NCI-H748 treated with DMSO at 0.1 percent for 48 hours (cell line): Measurements from ENCODE around the gene ATP5F1D.

Experiments
- DNase-seq: peaks from one replicate; lab custom pipeline; 2025; lab: John Stamatoyannopoulos, UW

ATP5F1D gene

DNA sequence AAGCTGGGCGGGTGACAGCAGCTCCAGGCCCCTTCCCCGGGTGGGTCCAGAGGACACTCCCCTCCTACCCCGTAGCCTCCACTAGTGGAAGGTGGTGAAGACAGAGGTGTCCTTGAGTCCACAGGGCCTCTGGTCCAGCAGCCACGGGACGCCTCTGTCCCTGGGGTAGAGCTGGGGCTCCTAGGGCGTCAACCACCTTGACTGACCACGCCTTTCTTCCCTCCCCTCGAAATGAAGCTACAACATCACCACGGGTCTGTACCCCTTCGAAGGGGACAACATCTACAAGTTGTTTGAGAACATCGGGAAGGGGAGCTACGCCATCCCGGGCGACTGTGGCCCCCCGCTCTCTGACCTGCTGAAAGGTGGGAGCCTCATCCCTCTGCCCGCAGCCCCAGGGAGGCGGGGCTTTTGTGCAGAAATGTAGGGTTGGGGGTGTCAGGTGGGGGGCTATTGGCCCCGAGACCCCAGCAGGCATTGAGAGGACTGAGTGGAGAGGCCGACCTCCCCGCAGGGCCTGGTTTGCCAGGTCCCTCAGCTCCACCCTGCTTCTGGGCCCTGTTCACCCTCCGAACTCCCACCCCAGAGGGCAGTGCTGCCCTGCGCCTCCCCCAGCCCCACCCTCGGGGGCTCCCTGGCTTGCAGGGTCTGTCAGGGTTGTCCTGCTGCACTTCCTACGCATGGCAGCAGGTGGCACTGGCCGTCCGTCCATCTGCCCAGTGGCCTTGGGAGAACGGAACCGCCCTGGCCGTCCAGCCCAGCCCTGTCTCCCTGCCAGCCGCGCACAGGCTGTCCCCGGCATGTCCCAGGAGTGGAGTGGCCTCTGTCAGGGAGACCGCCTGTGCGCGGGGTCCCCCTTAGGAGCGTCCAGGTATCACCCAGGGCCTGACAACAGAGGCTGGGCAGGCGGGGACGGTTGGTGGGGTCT is 20.3 kb upstream of the ATP5F1D start:
- DNase-seq: no peak

DNA sequence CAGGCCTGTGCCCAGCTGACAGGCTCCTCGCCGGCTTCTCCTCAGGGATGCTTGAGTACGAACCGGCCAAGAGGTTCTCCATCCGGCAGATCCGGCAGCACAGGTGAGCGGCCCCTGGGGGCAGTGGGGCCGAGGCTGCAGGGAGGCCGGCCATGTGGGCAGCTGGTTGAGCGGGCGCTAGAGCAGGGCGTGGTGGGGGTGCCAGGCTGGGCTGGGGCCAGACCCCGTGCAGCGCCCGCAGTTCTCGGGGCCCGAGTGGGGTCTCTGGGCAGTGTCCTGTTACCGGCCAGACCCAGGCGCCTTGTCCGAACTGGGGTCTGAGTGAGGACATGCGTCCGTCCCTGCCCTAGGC is 19.7 kb upstream of the ATP5F1D start:
- no peak for DNase-seq

DNA sequence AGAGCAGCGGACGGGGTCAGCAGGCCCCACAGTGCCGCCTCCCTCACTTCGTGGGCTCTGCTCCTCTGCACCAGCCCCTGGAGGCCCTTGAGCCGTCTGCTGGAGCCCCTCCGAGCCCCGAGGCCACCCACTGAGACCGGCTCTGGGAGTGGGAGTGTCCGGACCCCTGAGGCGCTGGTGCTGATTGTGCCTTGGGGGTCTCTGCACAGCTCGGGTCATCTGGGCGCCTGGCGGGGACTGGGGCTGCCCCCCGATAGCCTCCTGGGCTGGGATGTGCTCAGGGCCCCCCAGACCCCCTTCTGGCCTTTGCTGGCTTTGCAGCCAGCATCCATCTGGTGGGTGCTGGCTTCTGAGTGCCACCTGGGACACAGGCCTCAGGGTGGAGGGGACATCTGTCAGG is 19.2 kb upstream of the ATP5F1D start:
- DNase-seq: no peak

DNA sequence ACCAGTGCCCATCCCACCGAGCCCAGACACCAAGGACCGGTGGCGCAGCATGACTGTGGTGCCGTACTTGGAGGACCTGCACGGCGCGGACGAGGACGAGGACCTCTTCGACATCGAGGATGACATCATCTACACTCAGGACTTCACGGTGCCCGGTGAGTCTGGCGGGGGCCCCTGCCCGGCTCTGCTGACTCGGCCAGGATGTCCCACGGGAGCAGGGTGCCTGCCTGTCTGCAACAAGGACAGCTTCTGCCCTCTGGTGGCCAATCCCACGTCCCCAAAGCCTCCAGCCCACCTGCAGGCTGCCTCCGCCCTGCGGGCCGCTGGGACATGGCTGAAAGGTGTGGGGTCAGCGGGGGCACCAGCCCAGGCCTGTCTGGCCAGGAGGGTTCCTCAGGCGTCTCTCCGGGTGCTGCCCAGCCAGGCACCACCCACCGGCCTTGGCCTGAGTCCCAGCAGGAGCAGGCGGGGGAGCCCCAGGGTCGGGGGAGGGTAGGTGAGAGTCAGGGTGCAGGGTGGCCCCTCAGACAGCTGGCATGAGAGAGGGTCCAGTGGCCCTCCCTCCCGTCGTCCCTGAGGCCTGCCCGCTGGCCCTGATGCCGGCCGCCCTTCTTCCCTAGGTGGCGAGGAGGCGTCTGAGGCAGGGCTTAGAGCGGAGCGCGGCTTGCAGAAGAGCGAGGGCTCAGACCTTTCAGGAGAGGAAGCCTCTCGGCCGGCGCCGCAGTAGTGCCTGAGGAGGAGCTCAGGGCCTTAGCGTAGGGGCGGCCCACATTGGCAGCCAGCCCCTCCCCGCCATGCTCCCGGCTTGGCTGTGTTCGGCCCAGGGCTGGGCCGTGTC is 18.3 kb upstream of the ATP5F1D start:
- DNase-seq: no peak

DNA sequence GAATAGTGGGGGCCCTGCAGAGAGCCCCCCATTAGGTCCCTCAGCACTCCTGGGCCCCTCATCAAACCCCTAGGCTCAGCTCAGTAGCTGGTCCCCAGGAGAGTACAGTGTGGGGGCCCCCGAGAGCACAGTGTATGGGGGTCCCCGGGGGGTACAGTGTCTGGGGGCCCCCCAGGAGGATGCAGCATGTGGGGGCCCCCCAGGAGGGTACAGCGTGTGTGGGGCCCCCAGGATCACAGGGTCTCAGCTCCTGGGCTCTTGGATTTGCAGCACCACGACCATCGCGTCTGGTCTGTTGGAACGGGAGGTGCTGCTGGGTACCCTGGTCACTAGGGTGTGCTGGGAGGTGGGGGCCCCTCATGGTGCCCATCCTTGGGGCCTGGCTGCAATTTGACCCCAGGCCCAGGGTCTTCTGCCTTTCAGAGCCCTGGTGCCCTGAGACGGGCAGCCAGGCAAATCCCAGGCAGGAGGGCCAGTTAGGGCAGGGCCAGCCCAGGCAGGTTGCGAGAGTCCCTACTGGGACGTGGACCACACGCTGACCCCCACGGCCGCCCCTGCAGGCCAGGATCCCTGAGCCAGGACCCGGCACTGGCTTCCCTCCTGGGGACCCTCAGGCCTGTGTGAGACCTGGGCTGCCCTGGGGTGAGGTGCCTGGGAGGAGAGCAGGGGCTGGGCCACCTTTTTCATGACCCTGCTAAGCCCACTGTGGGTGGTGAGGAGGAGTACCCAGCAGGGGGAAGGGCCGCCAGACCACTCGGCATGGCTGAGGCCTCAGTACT is 17.3 kb upstream of the ATP5F1D start:
- no peak for DNase-seq

DNA sequence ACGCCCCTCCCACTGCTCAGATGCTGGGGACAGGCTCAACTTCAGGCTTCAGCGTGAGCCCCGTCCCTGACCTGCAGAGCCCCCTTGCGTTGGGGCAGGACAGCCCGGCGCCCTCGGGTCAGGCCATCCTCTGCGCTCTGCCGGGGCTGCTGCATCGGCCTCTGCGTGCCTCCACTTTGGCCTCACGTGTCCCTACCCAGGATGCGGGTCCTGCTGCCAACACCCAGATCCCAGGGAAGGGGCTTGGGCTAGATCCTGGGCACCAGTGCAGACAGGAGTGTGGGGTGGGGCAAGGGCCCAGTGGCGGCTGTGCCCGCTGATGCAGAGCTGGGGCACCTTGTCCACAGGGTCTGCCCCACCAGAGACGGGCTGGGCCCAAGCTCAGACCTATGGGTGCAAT is 16.7 kb upstream of the ATP5F1D start:
- no peak for DNase-seq

DNA sequence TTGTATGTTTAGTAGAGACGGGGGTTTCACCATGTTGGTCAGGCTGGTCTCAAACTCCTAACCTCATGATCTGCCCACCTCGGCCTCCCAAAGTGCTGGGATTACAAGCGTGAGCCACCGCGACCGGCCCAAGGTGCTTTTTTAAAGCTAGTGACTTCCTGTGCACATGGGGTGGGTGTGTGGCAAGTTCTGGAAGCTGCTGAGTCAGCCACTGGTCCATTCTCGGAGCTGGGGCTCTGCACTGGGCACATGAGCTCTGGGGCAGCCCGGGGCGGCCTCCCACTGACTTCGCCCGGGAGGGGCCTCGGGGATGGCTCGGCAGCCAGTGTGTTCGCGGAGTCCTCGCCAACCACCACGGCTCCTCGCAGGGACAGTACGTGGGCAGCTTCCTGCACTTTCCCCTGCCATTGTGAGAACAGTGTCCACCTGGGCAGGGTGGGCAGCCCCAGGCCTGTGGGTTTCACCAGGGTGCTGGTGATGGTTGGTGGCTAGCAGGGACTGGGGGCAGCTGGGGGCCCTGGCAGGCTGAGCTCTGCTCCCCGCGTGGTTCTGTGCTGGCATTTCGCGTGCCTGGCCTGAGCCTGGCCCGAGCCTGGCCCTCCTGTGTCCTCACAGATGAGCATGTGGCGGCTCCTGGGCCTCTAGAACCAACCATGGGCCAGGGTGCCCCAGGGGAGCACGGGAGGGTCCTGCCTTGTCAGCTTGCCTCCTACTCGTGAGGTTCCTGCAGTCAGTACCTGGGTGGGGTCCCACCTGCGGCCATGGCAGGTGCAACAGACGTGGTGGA is 15.9 kb upstream of the ATP5F1D start:
- no peak for DNase-seq

DNA sequence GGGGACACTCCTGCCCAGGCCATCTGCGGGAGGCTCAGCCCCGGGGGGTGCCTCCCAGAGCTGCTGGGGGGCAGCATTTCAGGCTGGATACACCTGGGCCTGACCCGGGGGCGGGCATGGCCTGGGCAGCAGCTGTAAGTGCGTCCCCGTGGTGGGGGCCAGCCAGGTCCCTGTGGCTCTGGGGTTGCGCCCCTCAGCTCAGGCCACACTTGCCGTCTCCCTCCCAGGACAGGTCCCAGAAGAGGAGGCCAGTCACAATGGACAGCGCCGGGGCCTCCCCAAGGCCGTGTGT is 15.4 kb upstream of the ATP5F1D start:
- DNase-seq: no peak

DNA sequence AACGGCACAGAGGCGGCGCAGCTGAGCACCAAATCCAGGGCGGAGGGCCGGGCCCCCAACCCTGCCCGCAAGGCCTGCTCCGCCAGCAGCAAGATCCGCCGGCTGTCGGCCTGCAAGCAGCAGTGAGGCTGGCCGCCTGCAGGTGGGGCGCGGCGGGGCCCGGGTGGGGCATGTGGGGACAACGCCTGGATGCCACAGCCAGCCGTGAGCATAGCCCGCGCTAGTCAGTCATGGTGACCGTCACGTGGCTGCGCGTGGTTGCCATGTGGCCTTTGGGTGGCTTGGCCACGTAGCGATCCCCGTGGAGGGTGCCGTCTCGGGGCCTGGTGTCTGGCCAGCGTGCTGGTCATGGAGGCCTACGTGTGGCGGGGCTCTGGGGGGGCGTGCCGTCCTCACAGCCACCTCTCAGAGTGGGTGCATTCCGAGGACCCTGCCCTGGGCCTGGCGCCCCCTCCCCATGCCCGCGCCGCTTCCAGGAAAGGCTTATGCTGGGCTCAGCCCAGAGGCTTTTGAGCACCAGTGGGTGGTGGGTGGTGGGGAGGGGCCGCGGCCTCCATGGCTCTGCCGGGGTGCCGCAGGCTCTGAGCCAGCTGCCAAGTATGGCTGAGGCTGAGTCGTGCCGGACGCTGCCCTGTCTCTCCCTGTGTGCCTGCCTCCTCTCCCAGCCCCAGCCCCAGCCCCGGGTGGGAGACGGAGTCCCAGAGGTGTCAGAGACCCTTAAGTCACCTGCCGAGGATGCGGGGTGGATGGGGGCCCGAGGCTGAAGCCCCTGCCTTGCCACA is 14.8 kb upstream of the ATP5F1D start:
- no peak for DNase-seq

DNA sequence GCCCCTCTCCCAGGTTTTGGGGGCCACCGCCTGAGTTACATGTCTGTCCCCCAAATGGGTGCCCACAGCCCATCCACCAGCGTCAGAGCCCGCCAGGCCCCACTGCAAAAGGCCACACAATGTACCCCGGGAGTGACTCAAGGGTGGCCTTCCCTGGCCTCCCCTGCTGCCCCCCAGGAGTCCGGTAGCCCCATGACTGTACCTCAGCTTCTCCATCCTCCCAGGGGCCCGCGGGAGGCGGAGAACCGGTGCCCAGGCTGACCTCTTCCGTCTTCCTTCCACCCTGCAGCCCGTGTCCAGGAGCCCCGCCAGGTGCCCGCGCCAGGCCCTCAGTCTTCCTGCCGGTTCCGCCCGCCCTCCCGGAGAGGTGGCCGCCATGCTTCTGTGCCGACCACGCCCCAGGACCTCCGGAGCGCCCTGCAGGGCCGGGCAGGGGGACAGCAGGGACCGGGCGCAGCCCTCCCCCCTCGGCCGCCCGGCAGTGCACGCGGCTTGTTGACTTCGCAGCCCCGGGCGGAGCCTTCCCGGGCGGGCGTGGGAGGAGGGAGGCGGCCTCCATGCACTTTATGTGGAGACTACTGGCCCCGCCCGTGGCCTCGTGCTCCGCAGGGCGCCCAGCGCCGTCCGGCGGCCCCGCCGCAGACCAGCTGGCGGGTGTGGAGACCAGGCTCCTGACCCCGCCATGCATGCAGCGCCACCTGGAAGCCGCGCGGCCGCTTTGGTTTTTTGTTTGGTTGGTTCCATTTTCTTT is 14.1 kb upstream of the ATP5F1D start:
- no peak for DNase-seq

DNA sequence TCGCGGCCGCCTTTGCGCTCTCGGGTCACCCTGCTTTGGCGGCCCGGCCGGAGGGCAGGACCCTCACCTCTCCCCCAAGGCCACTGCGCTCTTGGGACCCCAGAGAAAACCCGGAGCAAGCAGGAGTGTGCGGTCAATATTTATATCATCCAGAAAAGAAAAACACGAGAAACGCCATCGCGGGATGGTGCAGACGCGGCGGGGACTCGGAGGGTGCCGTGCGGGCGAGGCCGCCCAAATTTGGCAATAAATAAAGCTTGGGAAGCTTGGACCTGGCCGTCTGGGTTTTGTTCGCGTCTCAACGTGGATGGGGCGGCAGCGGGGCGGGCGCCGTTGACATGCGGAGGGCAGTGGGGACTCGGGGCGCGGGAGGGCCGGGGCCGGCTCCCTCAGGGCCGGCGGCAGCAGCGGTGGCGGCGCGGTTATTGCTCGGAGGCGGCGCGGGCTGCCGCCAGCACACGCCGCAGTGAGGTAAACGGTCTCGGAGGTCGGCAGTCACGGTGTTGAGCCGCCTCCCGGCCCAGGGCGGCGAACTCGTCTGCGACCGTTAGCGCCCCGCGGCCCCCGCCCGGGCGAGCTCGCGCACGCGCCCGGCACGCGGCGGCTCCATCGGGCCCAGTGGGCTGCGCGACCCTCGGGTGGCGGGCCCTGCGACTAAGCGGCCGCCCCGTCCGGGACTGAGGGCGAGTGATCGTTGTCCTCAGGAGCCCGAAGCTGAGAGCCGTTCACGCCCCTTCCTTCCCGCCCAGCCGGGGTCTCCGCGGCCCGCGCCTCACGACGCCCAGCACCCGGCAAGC is 13.2 kb upstream of the ATP5F1D start:
- no peak for DNase-seq

DNA sequence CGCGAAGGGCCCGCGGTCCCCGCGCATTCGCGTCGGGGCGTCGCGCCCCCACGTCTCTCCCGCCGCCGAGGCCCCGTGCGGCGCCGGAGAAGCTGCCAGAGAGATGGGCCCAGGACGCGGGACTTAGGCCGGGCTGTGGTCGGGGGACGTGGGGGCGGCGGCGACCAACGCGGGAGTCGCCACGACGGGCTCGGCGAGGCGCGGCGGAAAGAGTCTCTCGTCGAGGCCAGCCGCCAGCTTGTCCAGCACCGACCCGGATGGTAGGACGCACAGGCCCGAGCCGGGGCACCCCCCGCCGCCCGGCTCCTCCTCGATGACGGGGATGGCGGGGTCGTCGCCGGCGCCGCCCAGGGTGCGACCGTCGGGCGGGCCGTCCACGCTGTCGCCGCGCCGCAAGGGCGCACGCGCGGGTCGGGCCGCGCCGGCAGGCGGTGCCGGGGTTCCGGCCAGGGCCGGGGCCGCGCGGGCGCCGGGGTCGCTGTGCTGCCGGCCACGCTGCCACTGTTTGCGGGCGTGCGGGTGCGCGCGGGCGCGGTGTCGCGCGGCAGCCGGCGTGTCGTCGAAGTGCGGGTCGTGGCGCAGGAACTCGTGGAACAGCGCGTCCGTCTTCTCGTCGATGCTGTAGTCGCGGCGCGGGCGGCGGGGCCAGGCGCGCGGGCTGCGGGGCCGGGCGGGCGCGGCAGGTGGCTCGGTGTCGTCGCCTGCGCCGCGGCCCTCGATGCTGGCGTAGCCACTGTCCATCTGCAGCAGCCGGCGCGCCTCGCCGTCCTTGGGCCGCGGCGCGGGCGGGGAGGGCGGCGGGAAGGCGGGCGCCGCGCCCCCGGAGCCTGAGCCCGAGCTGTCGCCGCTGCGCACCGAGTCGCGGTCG is 12.3 kb upstream of the ATP5F1D start:
- no peak for DNase-seq

DNA sequence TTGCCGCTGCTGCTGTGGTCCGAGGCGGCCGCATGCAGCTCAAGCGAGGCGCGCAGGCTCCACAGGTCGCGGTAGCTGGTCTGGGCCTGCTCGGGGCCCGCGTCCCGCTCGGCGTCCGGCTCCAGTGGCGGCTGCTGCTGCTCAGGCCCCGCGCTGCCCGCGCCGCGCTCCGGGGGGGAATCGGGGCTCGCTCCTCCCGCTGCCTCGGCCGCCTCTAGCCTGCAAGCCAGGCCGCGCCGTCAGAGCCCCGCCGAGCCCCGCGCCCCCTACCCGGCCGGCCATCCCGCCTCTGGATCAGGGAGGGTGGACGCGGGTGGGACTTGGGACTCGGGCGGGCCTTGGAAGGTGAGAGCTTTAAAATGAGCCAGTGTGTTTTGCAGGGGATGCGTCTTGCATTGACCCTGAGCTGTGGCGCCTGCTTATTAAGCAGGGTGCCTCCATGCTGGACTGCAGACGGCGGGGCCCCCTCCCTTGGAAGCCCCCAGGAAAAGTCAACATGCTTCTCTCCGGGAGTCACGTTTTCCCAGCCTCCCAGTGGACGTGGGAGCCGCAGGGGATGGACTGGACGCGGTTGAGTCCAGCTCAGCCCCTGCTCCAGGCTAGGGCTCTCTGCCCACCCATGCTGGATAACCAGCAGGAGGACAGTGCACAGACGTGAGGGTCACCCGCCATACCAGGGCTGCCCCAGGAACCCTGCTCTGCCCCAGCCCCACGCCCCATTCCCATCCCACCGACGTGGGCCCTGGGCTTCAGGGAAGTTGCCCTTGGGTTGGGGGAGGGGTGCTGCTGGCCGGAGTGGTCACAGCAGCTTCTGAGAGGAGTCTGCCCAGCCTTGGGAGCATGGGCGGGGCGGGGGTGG is 11.4 kb upstream of the ATP5F1D start:
- DNase-seq: no peak

DNA sequence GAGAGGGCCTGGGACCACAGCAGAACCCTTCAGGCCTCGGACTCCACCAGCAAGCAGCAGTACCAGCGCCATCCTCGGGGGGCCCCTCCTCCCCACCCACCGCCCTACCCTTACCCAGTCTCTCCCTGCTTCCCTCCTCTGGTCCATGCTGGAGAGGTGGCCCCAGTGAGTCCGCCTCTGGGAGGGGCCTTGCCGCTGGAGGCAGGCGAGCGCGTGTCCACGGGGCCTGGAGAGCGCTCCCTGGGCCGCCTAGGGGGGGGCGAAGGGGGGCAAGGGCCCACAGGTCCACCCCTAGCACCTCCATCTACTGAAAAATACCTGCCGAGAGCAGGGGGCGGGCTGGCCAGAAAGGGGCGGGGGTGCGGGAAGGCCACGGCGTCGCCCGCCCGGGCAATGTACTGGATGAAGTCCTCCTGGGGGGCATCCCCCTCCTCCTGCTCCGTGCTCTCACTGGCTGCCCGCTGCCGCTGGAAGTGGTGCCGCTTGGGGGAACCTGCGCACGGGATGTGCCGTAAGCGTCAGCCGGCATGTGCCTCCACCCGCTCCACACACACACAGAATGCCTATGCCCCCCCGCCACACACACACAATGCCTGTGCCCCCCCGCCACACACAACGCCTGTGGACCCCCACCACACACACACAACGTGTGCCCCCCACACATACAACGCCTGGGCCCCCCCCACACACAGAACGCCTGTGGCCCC is 10.6 kb upstream of the ATP5F1D start:
- no peak for DNase-seq

DNA sequence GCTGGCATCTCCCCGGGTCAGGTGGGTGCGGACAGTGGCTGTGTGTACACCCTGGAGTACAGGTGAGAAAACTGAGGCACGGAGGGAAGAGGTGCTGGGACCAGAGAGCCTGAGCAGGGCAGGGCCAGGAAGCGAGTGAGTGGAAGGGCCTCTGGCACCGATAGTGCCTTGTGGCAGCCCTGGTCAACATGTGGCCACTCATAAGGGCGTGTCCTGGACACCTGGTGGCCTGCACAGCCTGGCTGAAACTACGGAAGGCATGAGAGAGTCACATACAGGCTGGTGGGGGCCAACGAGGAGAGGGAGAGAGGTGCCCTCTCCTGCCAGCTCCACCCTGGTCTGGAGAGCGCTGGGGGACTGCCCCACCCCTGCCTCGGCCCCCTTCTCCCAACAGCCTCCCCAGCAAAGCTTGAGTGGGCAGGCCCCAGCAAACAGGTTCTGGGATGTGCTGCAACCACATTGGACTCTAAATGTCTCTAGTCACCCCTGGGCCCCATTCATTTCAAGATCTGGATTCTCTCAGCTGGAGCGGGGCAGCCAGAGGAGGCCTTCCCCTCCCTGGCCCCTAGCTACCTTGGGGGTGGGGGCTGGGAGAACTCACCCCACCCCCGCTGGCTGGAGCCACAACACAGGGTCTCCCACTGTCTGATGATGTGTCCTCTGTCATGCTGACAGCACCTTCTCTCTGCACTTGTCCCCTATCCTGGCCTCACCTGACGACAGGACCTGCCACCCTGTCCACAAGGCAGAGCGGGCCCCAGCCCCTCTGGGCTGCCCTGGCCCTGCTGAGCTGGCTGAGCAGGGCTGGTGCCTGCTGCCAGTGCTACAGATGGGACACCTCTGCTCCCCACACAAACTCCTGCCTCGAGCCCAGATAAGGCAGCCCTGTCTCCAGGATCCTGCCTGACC is 9.6 kb upstream of the ATP5F1D start:
- DNase-seq: no peak

DNA sequence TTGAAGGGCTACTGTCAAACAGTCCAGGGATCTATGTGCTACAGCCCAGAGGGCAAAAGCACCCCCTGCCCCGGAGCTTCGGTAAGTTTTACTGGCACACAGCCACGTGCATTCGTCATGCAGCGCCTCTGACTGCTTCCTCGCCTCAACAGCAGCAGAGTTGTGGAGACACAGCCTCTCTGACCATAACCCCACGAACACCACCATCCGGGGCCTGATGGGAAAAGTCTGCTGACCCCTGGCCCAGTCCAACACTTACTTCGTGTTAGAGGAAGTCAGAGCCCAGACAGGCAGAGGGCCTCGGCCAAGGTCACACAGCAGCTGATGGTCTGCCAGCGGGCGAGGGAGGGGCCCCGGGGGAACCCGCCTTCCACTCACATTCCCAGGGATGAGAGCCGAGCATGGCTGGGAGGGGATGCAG is 8.9 kb upstream of the ATP5F1D start:
- DNase-seq: no peak
